ENCODE measurements around the gene MDFI. TPM values are rescaled to one million over a fixed set of nuclear protein-coding genes. Genes with fewer than 3 reads are reported as not detected.

The MDFI gene
- total and polyA plus RNA-seq, 4 donors, result 0.24 to 2.8 (median 0.50) TPM; not detected in 1

DNA sequence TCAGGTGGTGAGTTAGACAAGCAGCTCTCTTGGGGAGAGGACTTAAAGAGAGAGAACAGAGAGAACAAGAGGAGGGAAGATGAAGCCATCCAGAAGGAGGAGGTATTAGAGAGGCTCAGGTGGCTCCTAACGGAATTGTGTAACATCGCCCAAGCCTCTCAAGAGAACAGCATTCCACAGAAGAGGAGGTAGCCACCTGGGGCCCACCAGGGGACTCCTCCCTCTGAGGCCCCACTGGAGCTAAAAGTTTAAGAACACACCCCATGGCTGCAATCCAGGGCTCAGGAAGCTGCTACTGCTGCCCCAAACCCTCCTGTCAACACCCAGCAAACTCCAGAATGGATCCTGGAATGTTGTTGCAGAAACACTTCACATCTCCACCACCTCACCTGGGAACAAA, 23.6 kb upstream of the MDFI start (continued):
- TF ChIP-seq MAX (IDR thresholded peaks at IDR 0.05), result no peak
- TF ChIP-seq, protein P1, sequence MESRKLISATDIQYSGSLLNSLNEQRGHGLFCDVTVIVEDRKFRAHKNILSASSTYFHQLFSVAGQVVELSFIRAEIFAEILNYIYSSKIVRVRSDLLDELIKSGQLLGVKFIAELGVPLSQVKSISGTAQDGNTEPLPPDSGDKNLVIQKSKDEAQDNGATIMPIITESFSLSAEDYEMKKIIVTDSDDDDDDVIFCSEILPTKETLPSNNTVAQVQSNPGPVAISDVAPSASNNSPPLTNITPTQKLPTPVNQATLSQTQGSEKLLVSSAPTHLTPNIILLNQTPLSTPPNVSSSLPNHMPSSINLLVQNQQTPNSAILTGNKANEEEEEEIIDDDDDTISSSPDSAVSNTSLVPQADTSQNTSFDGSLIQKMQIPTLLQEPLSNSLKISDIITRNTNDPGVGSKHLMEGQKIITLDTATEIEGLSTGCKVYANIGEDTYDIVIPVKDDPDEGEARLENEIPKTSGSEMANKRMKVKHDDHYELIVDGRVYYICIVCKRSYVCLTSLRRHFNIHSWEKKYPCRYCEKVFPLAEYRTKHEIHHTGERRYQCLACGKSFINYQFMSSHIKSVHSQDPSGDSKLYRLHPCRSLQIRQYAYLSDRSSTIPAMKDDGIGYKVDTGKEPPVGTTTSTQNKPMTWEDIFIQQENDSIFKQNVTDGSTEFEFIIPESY (IDR thresholded peaks at IDR 0.05), result no peak

- Histone ChIP-seq H3K27me3 (ENCODE audit: control insufficient read depth in 4 of 4, insufficient read depth in 4 of 4, low read length in 3 of 4) (no peaks in the 10 kb centered on the region), H3K4me1 (ENCODE audit: control insufficient read depth in 4 of 4, insufficient read depth in 4 of 4, low read length in 3 of 4) (no peaks in the 10 kb centered on the region), H3K4me3 (ENCODE audit: low read depth in 1 of 3, low read length in 3 of 3) (no peak overlapping the region), H3K36me3 (ENCODE audit: control insufficient read depth in 4 of 4, insufficient read depth in 3 of 4, low read depth in 1 of 4, low read length in 3 of 4) (no peaks in the 10 kb centered on the region), H3K9ac (ENCODE audit: low read depth in 1 of 2, low read length in 2 of 2) (no peak overlapping the region), H3K27ac (ENCODE audit: low read depth in 1 of 2, low read length in 2 of 2) (no peak overlapping the region), H3K9me3 (ENCODE audit: control insufficient read depth in 4 of 4, low read length in 3 of 4) (peaks cover 0 to 2% (median 0%) of the 10 kb centered on the region in 4 donors)
- 83% methylated on average over 7 of the region's 7 CpGs for WGBS
- TF ChIP-seq CTCF (IDR thresholded peaks at IDR 0.05; ENCODE audit: low read depth, low read length, missing input control), result no peak
- no peak for TF ChIP-seq NR2F2 (IDR thresholded peaks at IDR 0.05)
- no peak for TF ChIP-seq HNF4G (IDR thresholded peaks at IDR 0.05)
- no peak for TF ChIP-seq EGR1 (IDR thresholded peaks at IDR 0.05; ENCODE audit: low read depth in 2 of 2)
- TF ChIP-seq, protein P1 (IDR thresholded peaks at IDR 0.05), result no peak
- no peak for TF ChIP-seq FOXA1 (IDR thresholded peaks at IDR 0.05)
- TF ChIP-seq GABPA (IDR thresholded peaks at IDR 0.05 in 1 of 2, conservative IDR thresholded peaks at IDR 0.05 in 1 of 2), result no peak
- no peak for TF ChIP-seq FOXA2 (IDR thresholded peaks at IDR 0.05)
- TF ChIP-seq JUND (IDR thresholded peaks at IDR 0.05), result no peak
- TF ChIP-seq MAX (IDR thresholded peaks at IDR 0.05), result no peak
- TF ChIP-seq, protein P2, sequence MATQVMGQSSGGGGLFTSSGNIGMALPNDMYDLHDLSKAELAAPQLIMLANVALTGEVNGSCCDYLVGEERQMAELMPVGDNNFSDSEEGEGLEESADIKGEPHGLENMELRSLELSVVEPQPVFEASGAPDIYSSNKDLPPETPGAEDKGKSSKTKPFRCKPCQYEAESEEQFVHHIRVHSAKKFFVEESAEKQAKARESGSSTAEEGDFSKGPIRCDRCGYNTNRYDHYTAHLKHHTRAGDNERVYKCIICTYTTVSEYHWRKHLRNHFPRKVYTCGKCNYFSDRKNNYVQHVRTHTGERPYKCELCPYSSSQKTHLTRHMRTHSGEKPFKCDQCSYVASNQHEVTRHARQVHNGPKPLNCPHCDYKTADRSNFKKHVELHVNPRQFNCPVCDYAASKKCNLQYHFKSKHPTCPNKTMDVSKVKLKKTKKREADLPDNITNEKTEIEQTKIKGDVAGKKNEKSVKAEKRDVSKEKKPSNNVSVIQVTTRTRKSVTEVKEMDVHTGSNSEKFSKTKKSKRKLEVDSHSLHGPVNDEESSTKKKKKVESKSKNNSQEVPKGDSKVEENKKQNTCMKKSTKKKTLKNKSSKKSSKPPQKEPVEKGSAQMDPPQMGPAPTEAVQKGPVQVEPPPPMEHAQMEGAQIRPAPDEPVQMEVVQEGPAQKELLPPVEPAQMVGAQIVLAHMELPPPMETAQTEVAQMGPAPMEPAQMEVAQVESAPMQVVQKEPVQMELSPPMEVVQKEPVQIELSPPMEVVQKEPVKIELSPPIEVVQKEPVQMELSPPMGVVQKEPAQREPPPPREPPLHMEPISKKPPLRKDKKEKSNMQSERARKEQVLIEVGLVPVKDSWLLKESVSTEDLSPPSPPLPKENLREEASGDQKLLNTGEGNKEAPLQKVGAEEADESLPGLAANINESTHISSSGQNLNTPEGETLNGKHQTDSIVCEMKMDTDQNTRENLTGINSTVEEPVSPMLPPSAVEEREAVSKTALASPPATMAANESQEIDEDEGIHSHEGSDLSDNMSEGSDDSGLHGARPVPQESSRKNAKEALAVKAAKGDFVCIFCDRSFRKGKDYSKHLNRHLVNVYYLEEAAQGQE (IDR thresholded peaks at IDR 0.05), result no peak
- TF ChIP-seq RXRA (IDR thresholded peaks at IDR 0.05), result no peak
- no peak for TF ChIP-seq HNF4A (conservative IDR thresholded peaks at IDR 0.05)
- TF ChIP-seq, protein P3, sequence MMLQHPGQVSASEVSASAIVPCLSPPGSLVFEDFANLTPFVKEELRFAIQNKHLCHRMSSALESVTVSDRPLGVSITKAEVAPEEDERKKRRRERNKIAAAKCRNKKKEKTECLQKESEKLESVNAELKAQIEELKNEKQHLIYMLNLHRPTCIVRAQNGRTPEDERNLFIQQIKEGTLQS (IDR thresholded peaks at IDR 0.05), result no peak
- no peak for TF ChIP-seq SP1 (IDR thresholded peaks at IDR 0.05)
- no peak for TF ChIP-seq YY1 (IDR thresholded peaks at IDR 0.05)
- no peak for DNase-seq (ENCODE audit: low spot score)
Measured at GRCh38 chr6:41615311-41615710, 23.0 kb upstream of the MDFI start.

All from liver (tissue), 9 donors.